GM12864 (cell line): ENCODE results near the gene PRLR.
A peak's percentile ranks its signal among the peaks of the same experiment; 100 is the strongest.

ENCODE experiments used
- DNase-seq: peaks from one replicate; pipeline ENCODE4 v3.0.0-alpha.2; 2011; ENCODE audit warnings: low read depth
- H3K4me3 ChIP-seq: 2 replicates; pipeline ENCODE4 v1.5.1; 2011; ENCODE audit warnings: mild to moderate bottlenecking, low read depth, low read length, control low read depth
- TF ChIP-seq, protein P1 (sequence below): IDR thresholded peaks from 2 replicates; pipeline ENCODE4 v1.5.1; 2011; ENCODE audit warnings: low read depth, mild to moderate bottlenecking, moderate library complexity, low read length, control low read depth, inconsistent platforms; ENCODE audit errors: missing control alignments

PRLR gene

GRCh38 chr5:35205606-35206005 is 24.7 kb downstream of the PRLR start:
- no peak for DNase-seq
- TF ChIP-seq, protein P1, sequence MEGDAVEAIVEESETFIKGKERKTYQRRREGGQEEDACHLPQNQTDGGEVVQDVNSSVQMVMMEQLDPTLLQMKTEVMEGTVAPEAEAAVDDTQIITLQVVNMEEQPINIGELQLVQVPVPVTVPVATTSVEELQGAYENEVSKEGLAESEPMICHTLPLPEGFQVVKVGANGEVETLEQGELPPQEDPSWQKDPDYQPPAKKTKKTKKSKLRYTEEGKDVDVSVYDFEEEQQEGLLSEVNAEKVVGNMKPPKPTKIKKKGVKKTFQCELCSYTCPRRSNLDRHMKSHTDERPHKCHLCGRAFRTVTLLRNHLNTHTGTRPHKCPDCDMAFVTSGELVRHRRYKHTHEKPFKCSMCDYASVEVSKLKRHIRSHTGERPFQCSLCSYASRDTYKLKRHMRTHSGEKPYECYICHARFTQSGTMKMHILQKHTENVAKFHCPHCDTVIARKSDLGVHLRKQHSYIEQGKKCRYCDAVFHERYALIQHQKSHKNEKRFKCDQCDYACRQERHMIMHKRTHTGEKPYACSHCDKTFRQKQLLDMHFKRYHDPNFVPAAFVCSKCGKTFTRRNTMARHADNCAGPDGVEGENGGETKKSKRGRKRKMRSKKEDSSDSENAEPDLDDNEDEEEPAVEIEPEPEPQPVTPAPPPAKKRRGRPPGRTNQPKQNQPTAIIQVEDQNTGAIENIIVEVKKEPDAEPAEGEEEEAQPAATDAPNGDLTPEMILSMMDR, result no peak
- no peak overlapping the region for H3K4me3 ChIP-seq

- no peak overlapping the region for H3K4me3 ChIP-seq
- TF ChIP-seq, protein P1, result no peak
- no peak for DNase-seq
These were observed 25.1 kb downstream of the PRLR start for GRCh38 chr5:35205186-35205585.

DNA sequence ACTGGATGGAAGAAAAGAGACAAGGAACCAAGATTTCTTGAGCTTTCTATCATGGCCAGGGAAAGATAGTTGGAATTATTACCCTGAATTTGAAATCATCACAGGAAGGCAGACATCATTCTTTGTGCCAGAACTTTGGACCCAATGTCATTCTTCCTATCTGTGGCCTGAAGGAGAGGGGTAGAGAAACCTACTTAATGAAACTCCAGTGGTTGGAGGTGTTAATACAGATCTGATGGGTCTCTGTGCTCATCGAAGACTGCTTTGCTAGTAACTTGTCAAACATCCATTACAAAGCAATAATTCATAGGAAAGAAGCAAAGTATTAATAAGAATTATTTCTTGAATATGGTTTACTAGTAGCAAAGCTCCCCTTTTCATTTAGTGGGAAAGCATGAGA is 26.9 kb downstream of the PRLR start:
- DNase-seq, result no peak
- H3K4me3 ChIP-seq, result no peak overlapping the region
- TF ChIP-seq, protein P1, result no peak

DNA sequence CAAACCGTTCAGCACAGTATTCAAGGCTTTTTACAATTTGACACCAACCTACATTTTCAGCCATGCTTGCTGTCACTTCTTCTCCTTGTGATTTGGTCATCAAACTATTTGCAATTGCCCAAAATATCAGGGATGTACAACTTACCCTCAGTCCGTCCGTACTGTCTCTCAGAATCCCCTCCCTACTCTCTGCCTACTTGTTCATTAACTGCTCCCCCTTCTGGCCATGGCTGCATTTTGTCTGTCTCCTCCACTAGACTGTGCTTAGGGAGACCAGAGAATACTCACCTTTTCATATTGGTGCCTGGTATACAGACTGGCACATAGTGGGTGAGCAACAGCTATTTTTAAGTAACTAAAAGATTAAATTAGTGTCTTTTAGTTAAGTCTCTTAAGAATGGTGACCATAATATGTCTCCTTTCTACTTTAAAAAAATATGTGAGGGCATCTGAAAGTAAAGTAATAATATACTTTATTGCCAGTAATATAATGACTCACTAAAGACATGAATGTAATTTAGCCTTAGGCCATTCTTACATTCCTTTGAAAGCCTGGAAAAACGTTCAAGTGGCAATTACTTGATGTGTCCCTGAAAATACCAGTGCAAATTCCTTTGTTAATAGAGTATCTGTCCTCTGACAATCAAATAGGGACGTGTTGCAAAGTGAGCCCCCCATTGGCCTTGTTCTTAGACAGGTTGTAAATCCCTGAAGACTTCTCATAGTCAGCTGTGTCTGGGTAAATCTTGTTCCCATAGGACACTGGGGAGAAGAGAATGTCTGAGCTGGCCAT is 27.8 kb downstream of the PRLR start:
- H3K4me3 ChIP-seq, result no peak overlapping the region
- TF ChIP-seq, protein P1, result peak; percentile 64
- DNase-seq, result peak; percentile 31

DNA sequence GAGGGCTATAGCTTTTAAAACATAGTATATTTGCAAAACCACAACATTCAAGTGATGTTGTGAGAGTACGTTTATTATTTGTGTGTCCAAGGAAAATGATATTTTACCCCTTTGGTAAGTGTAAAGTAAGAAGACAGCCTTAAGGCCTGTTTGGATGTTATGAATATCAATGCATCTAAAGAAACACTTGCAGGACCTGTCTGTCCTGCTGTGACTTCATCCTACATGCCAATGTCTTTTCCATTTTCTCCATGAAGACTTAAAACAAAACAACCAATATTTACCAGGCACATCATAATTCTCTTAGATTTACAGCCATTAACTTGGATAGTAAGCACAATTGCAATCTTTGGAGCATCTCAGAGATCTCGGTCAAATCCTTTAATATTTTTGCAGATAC is 29.0 kb downstream of the PRLR start:
- H3K4me3 ChIP-seq, result no peak overlapping the region
- TF ChIP-seq, protein P1, result no peak
- no peak for DNase-seq

DNA sequence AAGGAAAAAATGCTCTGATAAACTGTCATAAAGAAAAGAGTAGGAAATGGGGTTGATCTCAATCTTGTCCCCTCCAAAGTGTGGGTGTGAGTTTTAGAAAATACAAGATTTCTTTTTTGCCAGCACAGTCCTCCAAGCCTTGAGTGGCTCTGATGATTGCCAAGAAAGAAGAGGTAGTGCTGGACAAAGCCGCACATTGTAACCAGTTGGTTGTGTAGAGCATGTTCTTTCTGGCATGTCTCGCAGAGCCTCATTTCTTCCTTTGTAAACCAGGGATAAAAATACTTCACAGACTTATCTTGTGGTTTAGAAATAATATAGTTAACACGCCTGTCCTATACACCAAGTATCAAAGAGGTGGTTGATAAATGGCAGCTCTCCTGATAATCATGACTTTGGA is 30.4 kb downstream of the PRLR start:
- H3K4me3 ChIP-seq, result no peak overlapping the region
- DNase-seq, result no peak
- TF ChIP-seq, protein P1, result no peak

DNA sequence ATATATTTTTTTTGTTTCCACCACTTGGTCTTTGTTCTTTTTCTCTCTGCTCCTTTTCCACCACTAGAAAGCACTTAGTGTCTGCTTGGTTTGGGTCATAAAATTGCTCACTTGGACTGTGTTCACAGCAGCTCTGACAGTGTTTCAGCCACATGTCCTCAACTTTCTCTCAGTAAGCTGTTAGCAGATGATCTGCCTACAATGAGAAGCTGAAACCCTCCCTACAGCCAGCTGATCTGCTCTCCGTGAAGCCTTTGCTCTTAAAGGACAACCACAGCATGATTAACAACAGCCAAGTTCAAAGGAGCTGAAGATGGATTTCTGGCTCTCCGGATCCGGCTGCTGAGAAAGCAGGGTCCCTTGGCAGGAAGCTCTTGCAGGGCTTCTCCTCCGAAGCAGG is 31.6 kb downstream of the PRLR start:
- TF ChIP-seq, protein P1, result no peak
- DNase-seq, result no peak
- no peak overlapping the region for H3K4me3 ChIP-seq
